Right lung (tissue), 5 donors: ENCODE data around the gene GARS1. TPM values are rescaled to one million over a fixed set of nuclear protein-coding genes. Genes with fewer than 3 reads are reported as not detected.

Source experiments
- DNase-seq, 2 donors: peaks; one replicate each; pipeline ENCODE4 v3.0.0-alpha.2; 2013
- polyA plus RNA-seq, 5 donors: library from polyadenylated mRNA; unstranded; fragments of 120-200 nt; gene quantifications; one replicate each; pipeline versions ENCODE4 v1.2.1 to v1.2.3, GENCODE V29; 2013; ENCODE audit warnings: inconsistent platforms in 1 of 5, low replicate concordance in 1 of 5; ENCODE audit not compliant: insufficient read length in 5 of 5, insufficient read depth in 1 of 5

Gene GARS1
- polyA plus RNA-seq, 5 donors = 68.0 to 82.9 (median 71.4) TPM

- no peak for DNase-seq
Measured at GRCh38 chr7:30674876-30675275, 80.2 kb downstream of the GARS1 start.

- DNase-seq = no peak
Measured at GRCh38 chr7:30678805-30679204, 84.1 kb downstream of the GARS1 start.

GRCh38 chr7:30679664-30680063, 85.0 kb downstream of the GARS1 start:
- DNase-seq = no peak

- no peak for DNase-seq
Measured at GRCh38 chr7:30681331-30681797, 86.7 kb downstream of the GARS1 start.

GRCh38 chr7:30681815-30682211, 87.1 kb downstream of the GARS1 start:
- no peak for DNase-seq

- DNase-seq = peak in 1 of 2 donors; percentile 13
Measured at GRCh38 chr7:30682212-30683083, 87.8 kb downstream of the GARS1 start, which contains the start of gene CRHR2. Gene CRHR2, minus strand, starts transcription at chr7:30682456. Its CDS starts 176 bp downstream, at chr7:30682280.

- no peak for DNase-seq
Measured at GRCh38 chr7:30683306-30683705, 88.6 kb downstream of the GARS1 start.

Other genes with a start within 250 kb of the GARS1 start
- gene NOD1, start 116.1 kb upstream of the GARS1 start, polyA plus RNA-seq = 10 to 100 TPM; 20.4 to 26.4 (median 23.6) TPM
- 10 to 100 TPM; 60.0 to 81.5 (median 64.9) TPM for gene GGCT, start 90.0 kb upstream of the GARS1 start, polyA plus RNA-seq
- under 1 TPM; 0.12 to 0.31 (median 0.26) TPM for gene CRHR2, start 87.6 kb downstream of the GARS1 start, polyA plus RNA-seq
- gene INMT, start 157.3 kb downstream of the GARS1 start, polyA plus RNA-seq = 10 to 100 TPM; 11.7 to 31.2 (median 15.2) TPM
- gene MINDY4, start 176.5 kb downstream of the GARS1 start, polyA plus RNA-seq = 10 to 100 TPM; 13.7 to 23.3 (median 16.5) TPM